HepG2 (cell line): Measurements from ENCODE around the gene NBPF3. TPM values are rescaled to one million over a fixed set of nuclear protein-coding genes. Genes with fewer than 3 reads are reported as not detected.

ENCODE experiments used
- ATAC-seq: fragments of 200-7000 bp; cut with Tn5 transposase; 3 replicates; pipeline ENCODE4 v1.9.1; 2020; ENCODE audit warnings: mild to moderate bottlenecking, moderate library complexity
- BruUV-seq: library from RNA; stranded (reverse); fragments of 400-500 nt; replicated peaks from 2 replicates; lab custom pipeline; 2021; lab: Mats Ljungman, UMichigan
- CTCF ChIA-PET: fragments of 300-600 bp; formaldehyde crosslinking; extraction: SDS; loops from one replicate; lab custom pipeline; 2021; ENCODE audit warnings: low total read pairs, inconsistent platforms, low intra/inter-chr PET ratio; lab: Yijun Ruan, JAX
- POLR2A ChIA-PET: fragments of 350-600 bp; sonication (Branson Sonifier 250); formaldehyde crosslinking; loops from one replicate; lab custom pipeline; 2020; ENCODE audit warnings: antibody characterized with exemption, inconsistent platforms; lab: Yijun Ruan, JAX
- DNase-seq: peaks from one replicate; pipeline ENCODE4 v3.0.0-alpha.2; 2015; ENCODE audit warnings: low spot score
- FAIRE-seq: peaks from 3 replicates; lab custom pipeline; 2011; peaks lifted over from hg19 to GRCh38; lab: Jason Lieb, UNC
- H2AFZ ChIP-seq: one replicate; pipeline ENCODE4 v1.6.1; 2011; ENCODE audit warnings: low read length, inconsistent platforms
- H3K27ac ChIP-seq: fragments of 300-600 bp; 3 replicates; pipeline ENCODE4 v1.8.0; 2011; ENCODE audit warnings: mixed run types, mild to moderate bottlenecking, mixed read lengths, low read length, inconsistent platforms; ENCODE audit not compliant: insufficient read depth; ENCODE audit errors: extremely low read length
- H3K27me3 ChIP-seq, 2 experiments: fragments of 200-600 bp in 1 of 2; 2 replicates in 1 of 2; 3 replicates in 1 of 2; pipeline versions ENCODE4 v1.6.0 to v1.8.0; 2011; ENCODE audit warnings: low read length in 2 of 2, mild to moderate bottlenecking in 2 of 2, moderate library complexity in 2 of 2, inconsistent platforms in 1 of 2; ENCODE audit not compliant: insufficient read depth in 2 of 2, control insufficient read depth in 1 of 2
- H3K36me3 ChIP-seq, 2 experiments: fragments of 200-600 bp in 1 of 2; replicated peaks in 1 of 2; 2 replicates in 1 of 2; 3 replicates in 1 of 2; pipeline versions ENCODE4 v1.5.1 to v1.8.0; 2011; ENCODE audit warnings: low read length in 2 of 2, inconsistent platforms in 1 of 2; ENCODE audit not compliant: insufficient read depth in 2 of 2, control insufficient read depth in 1 of 2
- H3K4me1 ChIP-seq: 2 replicates; pipeline ENCODE4 v1.5.1; 2012; ENCODE audit warnings: low read length, inconsistent platforms; ENCODE audit not compliant: insufficient read depth
- H3K4me2 ChIP-seq: 2 replicates; pipeline ENCODE4 v1.6.0; 2011; ENCODE audit warnings: low read depth, low read length, inconsistent platforms
- H3K4me3 ChIP-seq, 3 experiments: fragments of 200-600 bp in 1 of 3; sonication (generic), shearing (Covaris generic) in 1 of 3; replicated peaks in 1 of 3; 2 replicates each; pipeline ENCODE4 v1.5.1; 2011 to 2016; ENCODE audit warnings: low read length in 3 of 3, inconsistent platforms in 2 of 3, low read depth in 2 of 3, mild to moderate bottlenecking in 2 of 3, control low read depth in 1 of 3, mixed read lengths in 1 of 3; ENCODE audit not compliant: insufficient read depth in 1 of 3
- H3K79me2 ChIP-seq: one replicate; pipeline ENCODE4 v1.6.1; 2011; ENCODE audit warnings: low read length, inconsistent platforms; ENCODE audit not compliant: insufficient read depth
- H3K9ac ChIP-seq: 2 replicates; pipeline ENCODE4 v1.6.0; 2011; ENCODE audit warnings: mild to moderate bottlenecking, low read depth, low read length, inconsistent platforms; ENCODE audit not compliant: insufficient read depth
- H3K9me3 ChIP-seq: 2 replicates; pipeline ENCODE4 v1.5.1; 2012; ENCODE audit warnings: mild to moderate bottlenecking, low read length
- H4K20me1 ChIP-seq: 2 replicates; pipeline ENCODE4 v1.6.0; 2011; ENCODE audit warnings: inconsistent platforms, mild to moderate bottlenecking, low read length, moderate library complexity; ENCODE audit not compliant: insufficient read depth
- ATF7 ChIP-seq, 2 experiments: fragments of 450-650 bp in 1 of 2; sonication (generic) in 1 of 2; formaldehyde crosslinking in 1 of 2; IDR thresholded peaks; 2 replicates each; pipeline versions ENCODE4 v1.4.0 to v1.6.1; 2016 to 2020; ENCODE audit warnings: antibody characterized with exemption in 1 of 2, mild to moderate bottlenecking in 1 of 2, missing genetic modification reagents in 1 of 2
- CEBPG ChIP-seq: IDR thresholded peaks from 2 replicates; pipeline ENCODE4 v1.6.1; 2016
- GMEB2 ChIP-seq: IDR thresholded peaks from 2 replicates; pipeline ENCODE4 v1.6.1; 2016; ENCODE audit warnings: missing biosample characterization, missing genetic modification reagents, low read depth
- HNRNPL ChIP-seq: fragments of 200-400 bp; formaldehyde crosslinking; IDR thresholded peaks from 2 replicates; pipeline ENCODE4 v1.6.1; 2017; ENCODE audit warnings: mild to moderate bottlenecking, low read depth, low read length
- HOXA7 ChIP-seq: sonication (generic); formaldehyde crosslinking; IDR thresholded peaks from 2 replicates; pipeline ENCODE4 v1.8.1; 2022; ENCODE audit warnings: mild to moderate bottlenecking, missing genetic modification reagents, moderate library complexity
- MTA1 ChIP-seq: sonication (generic); formaldehyde crosslinking; IDR thresholded peaks from 2 replicates; pipeline ENCODE4 v1.4.0; 2020; ENCODE audit warnings: missing genetic modification reagents, mild to moderate bottlenecking, borderline replicate concordance
- NCOR1 ChIP-seq: fragments of 200-600 bp; sonication (generic); IDR thresholded peaks from 2 replicates; pipeline ENCODE4 v1.7.0; 2017; ENCODE audit warnings: antibody characterized with exemption, low read length, borderline replicate concordance
- NPAS2 ChIP-seq: sonication (generic); formaldehyde crosslinking; IDR thresholded peaks from 2 replicates; pipeline ENCODE4 v1.8.0; 2022; ENCODE audit warnings: mild to moderate bottlenecking, missing genetic modification reagents, borderline replicate concordance
- ZNF556 ChIP-seq: sonication (generic); formaldehyde crosslinking; IDR thresholded peaks from 2 replicates; pipeline ENCODE4 v1.4.0; 2020; ENCODE audit warnings: mild to moderate bottlenecking, missing genetic modification reagents, borderline replicate concordance
- ZNF572 ChIP-seq: sonication (generic); formaldehyde crosslinking; IDR thresholded peaks from 2 replicates; pipeline ENCODE4 v1.5.1; 2020; ENCODE audit warnings: mild to moderate bottlenecking, missing genetic modification reagents
- ZNF816 ChIP-seq: sonication (generic); formaldehyde crosslinking; IDR thresholded peaks from 2 replicates; pipeline ENCODE4 v1.8.0; 2022; ENCODE audit warnings: missing genetic modification reagents, mild to moderate bottlenecking, borderline replicate concordance
- WGBS: methylation state at CpG from one replicate; pipeline ENCODE4 v1.1.6; 2017; ENCODE audit warnings: low lambda C conversion rate; 5-methylcytosine and 5-hydroxymethylcytosine counted together
- in situ Hi-C: cut with HindIII; loops from 2 replicates; pipeline ENCODE4 v1.10.0; 2017; ENCODE audit warnings: low pct_unique_long_range_greater_than_20kb; ENCODE audit not compliant: extremely low pct_ligation_motif_present
- intact Hi-C: fragments of 100-400 bp; cut with micrococcal nuclease; formaldehyde crosslinking; loops from one replicate; pipeline ENCODE4 v1.10.0; 2022; ENCODE audit not compliant: unreplicated experiment
- polyA plus RNA-seq, 8 experiments: library from polyadenylated mRNA; depleted of rRNA in 3 of 8; stranded (reverse) in 7 of 8; unstranded in 1 of 8; fragments of >200 nt; fragmentation: Illumina TruSeq in 4 of 8; extraction: Trizol in 4 of 8; gene quantifications; 2 replicates each; pipeline versions ENCODE4 v1.2.1 to v1.2.3, GENCODE V29; 2011 to 2016; ENCODE audit warnings: low read depth in 4 of 8, missing spikeins in 1 of 8, mixed read lengths in 1 of 8; ENCODE audit not compliant: insufficient read depth in 1 of 8
- total RNA-seq, 5 experiments: library from RNA; depleted of rRNA; stranded (reverse); fragments of >200 nt; fragmentation: Illumina TruSeq; extraction: Trizol; gene quantifications; 2 replicates each; pipeline ENCODE4 v1.2.3, GENCODE V29; 2016; ENCODE audit warnings: low read depth in 1 of 5
- TF ChIP-seq, protein P1 (sequence below): sonication (generic); formaldehyde crosslinking; IDR thresholded peaks from 2 replicates; pipeline ENCODE4 v1.5.0; 2020; ENCODE audit warnings: missing genetic modification reagents
- TF ChIP-seq, protein P2 (sequence below): sonication (generic); formaldehyde crosslinking; IDR thresholded peaks from 2 replicates; pipeline ENCODE4 v1.9.0; 2021; ENCODE audit warnings: missing genetic modification reagents, mild to moderate bottlenecking, borderline replicate concordance

NBPF3 gene
- total and polyA plus RNA-seq, 2 of the 13 experiments (the other 11 are each of a cell fraction or from before 2014, with no cell fraction given), result 3.5 to 4.9 TPM

DNA sequence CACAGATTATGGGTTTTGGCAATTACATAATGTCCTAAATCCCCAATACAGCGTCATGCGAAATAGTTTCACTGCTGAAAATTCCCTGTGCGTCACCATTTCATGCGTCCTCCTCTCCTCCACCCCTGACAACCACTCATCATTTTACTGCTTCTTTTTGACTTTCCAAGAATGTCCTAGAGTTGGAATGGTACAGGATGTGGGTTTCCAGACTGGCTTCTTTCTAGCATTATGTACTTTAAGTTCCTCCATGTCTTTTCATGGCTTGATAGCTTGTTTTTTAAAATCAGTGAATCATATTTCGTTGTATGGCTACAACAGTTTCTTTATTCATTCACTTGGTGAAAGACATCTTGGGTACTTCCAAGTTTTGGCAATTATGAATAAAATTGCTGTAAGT lies 7.4 kb downstream of the NBPF3 start:
- WGBS, result over 99% methylated on average over 5 of the region's 5 CpGs
- no peak for FAIRE-seq

GRCh38 chr1:21449906-21450305 lies 10.0 kb downstream of the NBPF3 start:
- in situ Hi-C loops, result no loop called here
- TF ChIP-seq MTA1 (no peak), NCOR1 (no peak), HOXA7 (no peak), ZNF816 (CRISPR knock-in tag) (no peak), ZNF572 (no peak), ATF7 (IDR thresholded peaks at IDR 0.05) (no peak), ATF7 (CRISPR knock-in tag; IDR thresholded peaks at IDR 0.05) (no peak), HNRNPL (no peak), NPAS2 (CRISPR knock-in tag) (no peak), GMEB2 (CRISPR knock-in tag) (no peak)
- TF ChIP-seq, protein P1, sequence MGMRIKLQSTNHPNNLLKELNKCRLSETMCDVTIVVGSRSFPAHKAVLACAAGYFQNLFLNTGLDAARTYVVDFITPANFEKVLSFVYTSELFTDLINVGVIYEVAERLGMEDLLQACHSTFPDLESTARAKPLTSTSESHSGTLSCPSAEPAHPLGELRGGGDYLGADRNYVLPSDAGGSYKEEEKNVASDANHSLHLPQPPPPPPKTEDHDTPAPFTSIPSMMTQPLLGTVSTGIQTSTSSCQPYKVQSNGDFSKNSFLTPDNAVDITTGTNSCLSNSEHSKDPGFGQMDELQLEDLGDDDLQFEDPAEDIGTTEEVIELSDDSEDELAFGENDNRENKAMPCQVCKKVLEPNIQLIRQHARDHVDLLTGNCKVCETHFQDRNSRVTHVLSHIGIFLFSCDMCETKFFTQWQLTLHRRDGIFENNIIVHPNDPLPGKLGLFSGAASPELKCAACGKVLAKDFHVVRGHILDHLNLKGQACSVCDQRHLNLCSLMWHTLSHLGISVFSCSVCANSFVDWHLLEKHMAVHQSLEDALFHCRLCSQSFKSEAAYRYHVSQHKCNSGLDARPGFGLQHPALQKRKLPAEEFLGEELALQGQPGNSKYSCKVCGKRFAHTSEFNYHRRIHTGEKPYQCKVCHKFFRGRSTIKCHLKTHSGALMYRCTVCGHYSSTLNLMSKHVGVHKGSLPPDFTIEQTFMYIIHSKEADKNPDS (CRISPR knock-in tag), result no peak

More for the DNA sequence above, 7.4 kb downstream of the NBPF3 start:
- H3K4me1 ChIP-seq, result 0 out of 2 replicates have a peak, but pooled peaks cover 3% of the 10 kb centered on the region
- ChIA-PET POLR2A (no interaction called here), CTCF (no interaction called here)
- TF ChIP-seq ZNF556 (CRISPR knock-in tag), result no peak
- no peak for TF ChIP-seq CEBPG (CRISPR knock-in tag)
- TF ChIP-seq, protein P2, sequence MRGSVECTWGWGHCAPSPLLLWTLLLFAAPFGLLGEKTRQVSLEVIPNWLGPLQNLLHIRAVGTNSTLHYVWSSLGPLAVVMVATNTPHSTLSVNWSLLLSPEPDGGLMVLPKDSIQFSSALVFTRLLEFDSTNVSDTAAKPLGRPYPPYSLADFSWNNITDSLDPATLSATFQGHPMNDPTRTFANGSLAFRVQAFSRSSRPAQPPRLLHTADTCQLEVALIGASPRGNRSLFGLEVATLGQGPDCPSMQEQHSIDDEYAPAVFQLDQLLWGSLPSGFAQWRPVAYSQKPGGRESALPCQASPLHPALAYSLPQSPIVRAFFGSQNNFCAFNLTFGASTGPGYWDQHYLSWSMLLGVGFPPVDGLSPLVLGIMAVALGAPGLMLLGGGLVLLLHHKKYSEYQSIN (CRISPR knock-in tag), result no peak
- TF ChIP-seq, all 625 proteins: peak for 0
- in situ Hi-C loops (no loop called here), intact Hi-C loops (no loop called here)
- no peak overlapping the region for H2AFZ ChIP-seq
- H3K36me3 ChIP-seq, result peaks cover 1 to 16% of the 10 kb centered on the region in 2 experiments; a peak in 1 of 5 replicates
- ATAC-seq, result no peak
- H3K27ac ChIP-seq, result no peak overlapping the region
- no peak overlapping the region for H3K4me3 ChIP-seq
- no peak overlapping the region for H3K9ac ChIP-seq
- H4K20me1 ChIP-seq, result no peaks in the 10 kb centered on the region
- no peaks in the 10 kb centered on the region for H3K27me3 ChIP-seq
- BruUV-seq, result no TSS peak
- H3K4me2 ChIP-seq, result no peak overlapping the region
- no peaks in the 10 kb centered on the region for H3K9me3 ChIP-seq
- no peaks in the 10 kb centered on the region for H3K79me2 ChIP-seq
- DNase-seq, result no peak

More at GRCh38 chr1:21449906-21450305, 10.0 kb downstream of the NBPF3 start:
- BruUV-seq, result no TSS peak
- CTCF ChIA-PET, result no interaction called here
- Histone ChIP-seq H3K36me3 (peaks cover 1 to 16% of the 10 kb centered on the region in 2 experiments; a peak in 1 of 5 replicates), H3K9ac (no peak overlapping the region), H3K4me3 (no peak overlapping the region), H2AFZ (no peak overlapping the region), H4K20me1 (no peaks in the 10 kb centered on the region), H3K79me2 (no peaks in the 10 kb centered on the region), H3K9me3 (no peaks in the 10 kb centered on the region), H3K27ac (no peak overlapping the region), H3K4me2 (no peak overlapping the region), H3K4me1 (0 out of 2 replicates have a peak, but pooled peaks cover 3% of the 10 kb centered on the region), H3K27me3 (no peaks in the 10 kb centered on the region)
- DNase-seq (no peak), FAIRE-seq (no peak), ATAC-seq (no peak)
- POLR2A ChIA-PET, result no interaction called here
- intact Hi-C loops, result no loop called here
- 86% methylated on average over 1 of the region's 1 CpG for WGBS
